Measurements from ENCODE around the gene GARRE1.

DNA sequence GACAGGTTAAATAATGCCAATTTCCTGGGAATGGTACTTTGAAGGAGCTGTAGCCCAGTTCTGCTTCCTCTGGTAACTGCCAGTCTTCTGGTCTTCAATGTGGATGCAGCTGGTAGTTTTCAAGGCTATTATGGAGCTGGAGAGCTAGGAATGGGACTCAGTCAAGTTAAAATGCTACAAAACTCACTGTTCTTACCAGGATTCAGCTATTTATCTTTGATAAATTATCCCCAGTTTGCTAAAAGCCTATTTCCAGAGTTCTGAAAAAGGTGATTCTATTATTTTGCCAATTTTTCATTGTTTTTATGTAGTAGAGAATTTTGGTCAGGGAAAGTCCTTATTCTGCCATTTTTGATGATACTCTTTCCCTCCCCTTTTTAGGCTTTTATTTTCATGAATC lies 40.7 kb downstream of the GARRE1 start:
- TF ChIP-seq, protein P1, sequence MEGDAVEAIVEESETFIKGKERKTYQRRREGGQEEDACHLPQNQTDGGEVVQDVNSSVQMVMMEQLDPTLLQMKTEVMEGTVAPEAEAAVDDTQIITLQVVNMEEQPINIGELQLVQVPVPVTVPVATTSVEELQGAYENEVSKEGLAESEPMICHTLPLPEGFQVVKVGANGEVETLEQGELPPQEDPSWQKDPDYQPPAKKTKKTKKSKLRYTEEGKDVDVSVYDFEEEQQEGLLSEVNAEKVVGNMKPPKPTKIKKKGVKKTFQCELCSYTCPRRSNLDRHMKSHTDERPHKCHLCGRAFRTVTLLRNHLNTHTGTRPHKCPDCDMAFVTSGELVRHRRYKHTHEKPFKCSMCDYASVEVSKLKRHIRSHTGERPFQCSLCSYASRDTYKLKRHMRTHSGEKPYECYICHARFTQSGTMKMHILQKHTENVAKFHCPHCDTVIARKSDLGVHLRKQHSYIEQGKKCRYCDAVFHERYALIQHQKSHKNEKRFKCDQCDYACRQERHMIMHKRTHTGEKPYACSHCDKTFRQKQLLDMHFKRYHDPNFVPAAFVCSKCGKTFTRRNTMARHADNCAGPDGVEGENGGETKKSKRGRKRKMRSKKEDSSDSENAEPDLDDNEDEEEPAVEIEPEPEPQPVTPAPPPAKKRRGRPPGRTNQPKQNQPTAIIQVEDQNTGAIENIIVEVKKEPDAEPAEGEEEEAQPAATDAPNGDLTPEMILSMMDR (conservative IDR thresholded peaks at IDR 0.05; ENCODE audit: low read depth in 2 of 2) = no peak
- TF ChIP-seq POLR2AphosphoS5 (IDR thresholded peaks at IDR 0.05; ENCODE audit: low read depth) (no peak), EZH2 (IDR thresholded peaks at IDR 0.05; ENCODE audit: low read depth, unreplicated experiment) (no peak), ZNF331 (CRISPR knock-in tag; IDR thresholded peaks at IDR 0.05; ENCODE audit: low read depth) (no peak), EZH2phosphoT487 (IDR thresholded peaks at IDR 0.05; ENCODE audit: unreplicated experiment) (no peak), CREB1 (CRISPR knock-in tag; IDR thresholded peaks at IDR 0.05; ENCODE audit: low read depth) (no peak), JUNB (IDR thresholded peaks at IDR 0.05; ENCODE audit: unreplicated experiment) (no peak), ZNF114 (CRISPR knock-in tag; IDR thresholded peaks at IDR 0.05) (no peak), NANOG (IDR thresholded peaks at IDR 0.05; ENCODE audit: borderline replicate concordance) (no peak)
- TF ChIP-seq, protein P2, sequence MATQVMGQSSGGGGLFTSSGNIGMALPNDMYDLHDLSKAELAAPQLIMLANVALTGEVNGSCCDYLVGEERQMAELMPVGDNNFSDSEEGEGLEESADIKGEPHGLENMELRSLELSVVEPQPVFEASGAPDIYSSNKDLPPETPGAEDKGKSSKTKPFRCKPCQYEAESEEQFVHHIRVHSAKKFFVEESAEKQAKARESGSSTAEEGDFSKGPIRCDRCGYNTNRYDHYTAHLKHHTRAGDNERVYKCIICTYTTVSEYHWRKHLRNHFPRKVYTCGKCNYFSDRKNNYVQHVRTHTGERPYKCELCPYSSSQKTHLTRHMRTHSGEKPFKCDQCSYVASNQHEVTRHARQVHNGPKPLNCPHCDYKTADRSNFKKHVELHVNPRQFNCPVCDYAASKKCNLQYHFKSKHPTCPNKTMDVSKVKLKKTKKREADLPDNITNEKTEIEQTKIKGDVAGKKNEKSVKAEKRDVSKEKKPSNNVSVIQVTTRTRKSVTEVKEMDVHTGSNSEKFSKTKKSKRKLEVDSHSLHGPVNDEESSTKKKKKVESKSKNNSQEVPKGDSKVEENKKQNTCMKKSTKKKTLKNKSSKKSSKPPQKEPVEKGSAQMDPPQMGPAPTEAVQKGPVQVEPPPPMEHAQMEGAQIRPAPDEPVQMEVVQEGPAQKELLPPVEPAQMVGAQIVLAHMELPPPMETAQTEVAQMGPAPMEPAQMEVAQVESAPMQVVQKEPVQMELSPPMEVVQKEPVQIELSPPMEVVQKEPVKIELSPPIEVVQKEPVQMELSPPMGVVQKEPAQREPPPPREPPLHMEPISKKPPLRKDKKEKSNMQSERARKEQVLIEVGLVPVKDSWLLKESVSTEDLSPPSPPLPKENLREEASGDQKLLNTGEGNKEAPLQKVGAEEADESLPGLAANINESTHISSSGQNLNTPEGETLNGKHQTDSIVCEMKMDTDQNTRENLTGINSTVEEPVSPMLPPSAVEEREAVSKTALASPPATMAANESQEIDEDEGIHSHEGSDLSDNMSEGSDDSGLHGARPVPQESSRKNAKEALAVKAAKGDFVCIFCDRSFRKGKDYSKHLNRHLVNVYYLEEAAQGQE (IDR thresholded peaks at IDR 0.05; ENCODE audit: unreplicated experiment) = no peak
- TF ChIP-seq, protein P3, sequence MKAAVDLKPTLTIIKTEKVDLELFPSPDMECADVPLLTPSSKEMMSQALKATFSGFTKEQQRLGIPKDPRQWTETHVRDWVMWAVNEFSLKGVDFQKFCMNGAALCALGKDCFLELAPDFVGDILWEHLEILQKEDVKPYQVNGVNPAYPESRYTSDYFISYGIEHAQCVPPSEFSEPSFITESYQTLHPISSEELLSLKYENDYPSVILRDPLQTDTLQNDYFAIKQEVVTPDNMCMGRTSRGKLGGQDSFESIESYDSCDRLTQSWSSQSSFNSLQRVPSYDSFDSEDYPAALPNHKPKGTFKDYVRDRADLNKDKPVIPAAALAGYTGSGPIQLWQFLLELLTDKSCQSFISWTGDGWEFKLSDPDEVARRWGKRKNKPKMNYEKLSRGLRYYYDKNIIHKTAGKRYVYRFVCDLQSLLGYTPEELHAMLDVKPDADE (IDR thresholded peaks at IDR 0.05) = no peak

Measured in GM23338 (cell line).